GM13976 (cell line): Measurements from ENCODE around the gene NELL2.

ENCODE experiments used
- DNase-seq: peaks from one replicate; pipeline ENCODE4 v3.0.0; 2012; ENCODE audit warnings: low spot score
- CTCF ChIP-seq: IDR thresholded peaks from 2 replicates; pipeline ENCODE4 v1.5.1; 2012; ENCODE audit warnings: borderline replicate concordance, mild to moderate bottlenecking; ENCODE audit not compliant: insufficient read depth; ENCODE audit errors: extremely low read depth, missing control alignments, control extremely low read depth
- in situ Hi-C: fragments of 300-500 bp; cut with MboI; formaldehyde crosslinking; loops from one replicate; pipeline ENCODE4 v1.12.0; 2022; ENCODE audit warnings: low sequenced_read_pairs, mixed read lengths, inconsistent platforms; ENCODE audit not compliant: unreplicated experiment

The NELL2 gene

GRCh38 chr12:44640427-44641190 is 235.5 kb downstream of the NELL2 start:
- in situ Hi-C loops = no loop called here
- DNase-seq = no peak
- TF ChIP-seq CTCF = no peak

- in situ Hi-C loops = no loop called here
- no peak for DNase-seq
- TF ChIP-seq CTCF = no peak
Observed at GRCh38 chr12:44637875-44638274, 238.2 kb downstream of the NELL2 start.

GRCh38 chr12:44628180-44628579 is 247.9 kb downstream of the NELL2 start:
- no peak for DNase-seq
- in situ Hi-C loops = no loop called here
- no peak for TF ChIP-seq CTCF

GRCh38 chr12:44627387-44628166 is 248.5 kb downstream of the NELL2 start:
- in situ Hi-C loops = no loop called here
- TF ChIP-seq CTCF = no peak
- no peak for DNase-seq

GRCh38 chr12:44626883-44627282 is 249.2 kb downstream of the NELL2 start:
- no peak for TF ChIP-seq CTCF
- no peak for DNase-seq
- in situ Hi-C loops = no loop called here

- no peak for DNase-seq
- TF ChIP-seq CTCF = no peak
Observed at GRCh38 chr12:44618946-44619345, 257.2 kb downstream of the NELL2 start.

GRCh38 chr12:44616402-44616801 is 259.7 kb downstream of the NELL2 start:
- no peak for TF ChIP-seq CTCF
- in situ Hi-C loops = no loop called here
- DNase-seq = no peak

More at GRCh38 chr12:44618946-44619345, 257.2 kb downstream of the NELL2 start:
- in situ Hi-C loops = no loop called here
